ENCODE results near the gene TMPRSS9.
"Not testable (repeated sequence)": the region's sequence is repeated elsewhere in the genome, so short reads cannot be mapped to it uniquely, and the experiment has no call there.

The TMPRSS9 gene

DNA sequence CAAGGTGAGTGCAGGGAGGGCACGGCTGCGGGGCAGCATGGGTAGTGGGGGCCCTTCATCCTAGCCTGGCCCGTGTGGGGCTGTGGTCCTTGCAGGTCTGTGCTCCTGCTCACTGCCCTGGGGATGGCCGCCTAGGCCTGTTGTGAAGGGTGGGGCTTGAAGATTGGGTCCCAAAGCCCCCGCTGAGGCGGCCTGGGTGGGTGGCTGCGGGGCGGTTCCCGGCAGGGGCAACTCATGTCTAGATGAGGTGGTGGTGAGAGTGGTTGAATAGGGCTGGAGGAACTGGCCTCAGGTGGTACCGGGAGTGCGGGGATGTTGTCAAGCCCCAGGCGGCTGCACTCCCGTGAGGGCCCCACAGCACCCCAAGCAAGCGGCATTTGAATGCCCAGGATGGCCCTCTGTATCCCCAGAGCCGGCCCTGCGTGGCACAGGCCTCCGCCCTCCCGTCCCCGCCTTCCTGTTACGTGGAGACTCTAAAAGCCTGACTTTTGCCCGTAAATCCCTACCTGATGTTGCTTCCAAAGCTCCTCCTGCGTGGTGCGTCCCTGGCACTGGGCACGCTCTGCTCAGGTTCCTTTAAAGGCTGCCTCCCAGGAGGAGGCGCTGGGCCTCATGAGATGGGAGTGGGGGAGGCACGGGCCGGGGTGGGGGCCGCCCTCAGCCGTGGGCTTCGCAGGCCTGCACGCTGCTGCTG is 16.6 kb upstream of the TMPRSS9 start:
- no peak for DNase-seq

DNA sequence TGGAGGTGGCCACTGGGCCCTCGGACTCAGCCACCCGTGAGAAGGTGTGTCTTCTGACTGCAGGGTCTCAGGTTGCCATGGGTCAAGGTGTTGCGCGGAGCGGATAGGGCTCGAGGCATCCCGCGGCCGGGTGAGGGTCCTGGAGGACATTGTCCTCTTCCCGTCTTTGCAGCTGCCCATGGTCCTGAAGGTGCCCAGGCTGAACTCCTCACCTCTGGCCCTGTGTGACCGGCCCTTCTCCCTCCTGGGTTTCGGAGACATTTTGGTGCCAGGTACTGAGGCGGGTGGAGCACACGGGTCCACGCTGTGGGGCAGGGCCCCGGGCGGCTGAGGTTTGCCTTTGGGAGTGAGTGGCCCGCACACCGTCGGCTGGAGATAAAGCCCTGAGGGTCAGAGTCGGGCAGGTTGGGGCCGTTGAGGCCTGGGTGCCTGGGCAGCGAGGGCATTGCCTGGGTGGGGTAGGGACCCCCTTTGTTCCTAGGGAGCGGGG is 15.6 kb upstream of the TMPRSS9 start:
- no peak for DNase-seq

DNA sequence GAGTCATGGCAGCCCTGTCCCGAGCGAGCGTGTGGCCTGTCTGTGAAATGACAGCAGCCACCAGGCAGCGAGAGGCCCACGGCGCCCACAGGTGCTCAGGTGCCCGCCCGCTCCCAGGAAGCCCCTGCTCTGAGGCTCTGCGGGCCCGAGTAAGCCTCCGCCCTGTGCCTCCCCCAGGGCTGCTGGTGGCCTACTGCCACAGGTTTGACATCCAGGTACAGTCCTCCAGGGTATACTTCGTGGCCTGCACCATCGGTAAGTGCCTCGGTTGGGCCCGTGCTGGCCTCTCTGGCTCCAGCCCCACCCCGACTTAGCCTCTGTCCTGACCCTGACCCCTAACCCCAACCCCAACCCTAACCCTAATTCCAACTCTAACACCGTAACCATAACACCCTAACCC is 15.0 kb upstream of the TMPRSS9 start:
- no peak for DNase-seq

DNA sequence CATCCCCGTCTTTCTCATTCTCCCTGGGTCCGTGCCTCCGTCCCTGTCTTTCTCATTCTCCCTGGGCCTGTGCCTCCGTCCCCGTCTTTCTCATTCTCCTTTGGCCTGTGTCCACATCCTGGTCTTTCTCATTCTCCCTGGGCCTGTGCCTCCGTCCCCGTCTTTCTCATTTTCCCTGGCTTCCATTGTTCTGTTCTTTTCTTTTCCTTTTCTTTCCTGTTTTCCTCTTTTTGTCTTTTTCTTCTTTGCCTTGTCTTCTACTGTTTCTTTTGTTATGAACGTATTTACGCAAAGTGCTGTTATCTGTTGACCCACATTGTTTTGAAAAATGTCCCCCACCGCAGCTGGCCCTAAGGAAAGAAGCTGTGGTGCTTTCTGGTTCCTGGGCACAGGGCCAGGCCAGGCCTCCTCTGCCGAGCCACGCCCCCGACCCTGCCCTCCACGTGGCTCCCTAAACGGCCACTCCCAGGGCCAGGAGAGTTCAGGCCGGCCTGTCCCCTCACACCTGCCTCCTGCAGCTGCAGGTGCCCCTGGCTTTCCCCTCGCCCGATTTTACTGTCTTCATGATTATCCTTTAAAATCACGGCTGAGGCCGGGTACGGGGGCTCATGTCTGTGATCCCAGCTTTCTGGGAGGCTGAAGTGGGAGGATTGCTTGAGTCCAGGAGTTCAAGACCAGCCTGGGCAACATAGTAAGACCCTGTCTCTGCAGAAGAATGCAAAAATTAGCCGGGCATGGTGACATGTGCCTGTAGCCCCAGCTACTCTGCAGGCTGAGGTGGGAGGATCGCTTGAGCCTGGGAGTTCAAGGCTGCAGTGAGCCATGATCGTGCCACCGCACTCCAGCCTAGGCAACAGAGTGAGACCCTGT is 14.0 kb upstream of the TMPRSS9 start:
- DNase-seq, result no peak

DNA sequence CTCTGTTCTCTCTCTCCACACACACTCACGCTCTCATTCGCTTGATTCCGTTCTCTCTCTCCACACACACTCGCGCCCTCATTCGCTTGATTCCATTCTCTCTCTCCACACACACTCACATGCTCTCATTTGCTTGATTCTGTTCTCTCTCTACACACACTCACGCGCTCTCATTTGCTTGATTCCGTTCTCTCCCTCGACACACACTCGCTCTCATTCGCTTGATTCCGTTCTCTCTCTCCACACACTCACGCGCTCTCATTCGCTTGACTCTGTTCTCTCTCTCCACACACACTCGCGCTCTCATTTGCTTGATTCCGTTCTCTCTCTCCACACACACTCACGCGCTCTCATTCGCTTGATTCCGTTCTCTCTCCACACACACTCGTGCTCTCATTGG is 10.2 kb upstream of the TMPRSS9 start:
- not testable (repeated sequence) for DNase-seq

DNA sequence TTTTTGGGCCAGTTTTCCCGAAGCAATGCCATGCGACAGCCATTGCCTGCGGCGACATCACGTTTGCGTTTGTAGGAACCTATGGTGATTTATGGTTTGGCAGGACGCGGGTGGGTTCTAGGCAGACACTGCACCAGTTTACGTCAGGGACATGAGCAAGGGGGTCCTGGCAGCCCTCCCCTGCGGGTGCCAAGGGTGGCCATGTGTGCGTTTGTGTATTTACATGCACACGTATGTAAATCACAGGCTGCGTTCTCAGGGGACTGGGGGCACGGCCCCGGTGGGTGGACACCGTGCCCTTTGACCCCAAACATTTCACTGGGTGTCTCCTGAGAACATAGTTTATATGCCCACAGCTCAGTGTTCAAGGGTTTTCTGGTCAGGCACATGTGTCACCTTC is 9.4 kb upstream of the TMPRSS9 start:
- no peak for DNase-seq

DNA sequence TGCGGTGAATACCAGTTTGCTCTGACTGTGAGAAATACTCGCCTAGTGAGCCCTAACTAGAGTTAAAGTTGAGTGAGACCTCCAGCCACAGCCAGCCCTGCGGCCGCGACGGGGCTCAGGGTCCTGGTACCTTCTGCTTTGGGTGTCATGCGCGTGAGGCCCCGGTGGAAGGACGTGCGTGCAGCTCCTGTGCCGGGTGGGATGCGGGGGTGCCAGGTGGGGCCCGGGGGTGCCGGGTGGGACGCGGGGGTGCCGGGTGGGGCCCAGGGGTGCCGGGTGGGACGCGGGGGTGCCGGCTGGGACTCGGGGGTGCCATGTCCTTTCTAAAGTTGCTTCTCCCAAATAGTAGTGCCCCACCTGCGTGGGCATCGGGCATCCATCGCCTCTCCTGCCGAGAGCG is 8.5 kb upstream of the TMPRSS9 start:
- no peak for DNase-seq

DNA sequence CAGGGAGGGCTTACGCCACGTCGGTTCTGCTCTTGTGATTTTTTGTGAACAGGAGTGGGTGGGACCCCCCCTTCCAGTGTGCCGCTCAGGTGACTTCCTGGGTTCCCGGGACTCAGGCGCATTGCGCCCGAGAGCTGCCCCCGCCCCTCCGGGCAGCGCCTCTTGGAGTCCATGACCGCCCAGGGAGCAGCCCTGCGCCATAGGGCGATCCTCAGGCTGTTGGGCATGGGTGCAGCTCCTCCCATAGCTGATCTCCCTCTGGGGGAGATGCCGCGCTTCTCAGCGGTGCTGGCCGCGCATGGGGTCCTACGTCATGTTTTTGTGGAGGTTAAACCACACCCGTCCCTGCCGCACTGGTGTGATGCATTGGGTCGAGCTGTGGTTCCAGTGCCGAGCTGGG is 7.9 kb upstream of the TMPRSS9 start:
- no peak for DNase-seq

DNA sequence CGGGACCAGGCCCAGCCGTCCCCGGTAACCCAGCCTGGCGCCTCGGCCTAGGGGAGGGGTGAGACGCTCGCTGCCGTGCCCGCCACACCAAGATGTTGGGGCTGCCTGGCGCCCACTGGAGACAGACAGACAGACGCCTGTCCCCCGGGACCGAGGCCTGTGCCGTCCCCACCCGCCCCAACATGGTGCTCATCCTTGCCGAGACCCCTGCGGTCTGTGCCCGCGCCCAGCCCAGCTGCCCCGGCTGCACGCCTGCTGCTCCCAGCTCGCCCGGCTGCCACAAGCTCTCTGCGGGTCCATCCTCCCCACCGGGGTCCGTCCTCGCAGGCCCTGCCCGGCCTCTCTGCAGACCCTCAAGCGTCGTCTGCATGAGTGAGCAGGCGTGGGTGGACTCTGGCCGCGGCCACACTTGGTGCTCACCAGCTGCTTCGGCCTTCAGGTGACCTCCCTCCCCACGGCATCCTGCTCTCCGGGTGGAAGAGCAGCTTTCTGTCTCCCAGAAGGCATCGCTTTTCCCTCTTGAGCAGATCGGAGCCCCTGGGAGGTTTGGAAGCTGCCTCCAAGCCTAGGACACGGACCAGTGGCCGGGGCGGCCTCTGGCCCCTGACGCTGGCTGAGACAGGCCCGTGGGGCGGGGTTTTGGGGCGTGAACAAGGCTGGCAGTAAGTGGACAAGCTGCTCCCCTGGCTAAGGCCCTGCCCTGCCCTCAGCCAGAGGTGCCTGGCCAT is 6.7 kb upstream of the TMPRSS9 start:
- no peak for DNase-seq

DNA sequence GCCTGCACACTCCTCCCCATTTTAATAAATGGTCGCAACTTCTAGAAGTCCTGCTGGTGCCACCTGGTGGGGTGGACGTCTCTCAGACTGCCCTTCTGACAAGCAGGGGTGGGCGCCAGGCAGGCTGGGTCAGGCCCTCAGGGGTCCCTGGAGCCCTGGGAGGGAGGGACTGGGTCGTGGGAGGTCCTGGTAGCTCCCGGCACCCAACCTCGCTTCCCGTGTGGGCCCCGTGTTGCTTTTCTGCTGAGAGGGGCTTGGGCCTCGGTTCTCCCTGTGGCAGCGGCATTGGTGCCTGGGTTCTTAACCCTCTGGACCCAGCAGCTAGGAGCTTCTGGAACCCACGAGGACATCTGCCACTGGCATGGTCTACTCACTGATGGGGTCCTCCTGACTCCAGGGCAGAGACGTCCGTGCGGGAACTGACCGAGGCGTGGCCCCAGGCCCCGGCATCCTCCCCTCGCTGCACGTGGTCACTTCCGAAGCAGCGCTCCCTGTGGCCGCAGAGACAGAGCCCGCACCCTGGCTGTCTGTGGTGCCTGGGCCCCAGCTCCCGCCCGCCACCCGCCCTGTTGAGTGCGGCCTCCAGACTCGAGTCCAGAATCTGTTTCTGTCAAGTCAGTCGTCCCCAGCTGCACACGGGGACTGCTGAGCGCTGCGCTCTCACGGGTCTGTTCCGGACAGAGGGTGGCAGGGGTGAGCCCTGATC is 6.0 kb upstream of the TMPRSS9 start:
- DNase-seq, result no peak

DNA sequence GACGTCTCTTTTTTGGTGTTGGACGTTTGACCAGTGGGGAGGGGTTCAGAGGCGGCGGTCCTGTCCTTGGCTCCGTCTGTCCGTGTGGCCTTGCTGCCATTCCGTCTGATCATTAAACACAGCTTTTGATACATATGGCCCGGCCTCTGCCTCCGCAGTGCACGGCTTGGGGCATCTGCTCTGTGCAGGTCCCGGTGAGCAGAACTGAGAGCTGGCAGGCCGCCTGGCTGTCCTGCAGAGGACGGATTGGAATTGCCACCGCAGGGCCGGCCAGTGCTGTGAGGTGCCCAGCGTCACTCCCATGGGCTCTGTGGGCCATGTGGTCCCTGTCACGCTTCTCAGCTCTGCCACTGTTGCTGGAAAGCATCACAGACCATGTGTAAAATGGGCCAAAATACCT is 5.4 kb upstream of the TMPRSS9 start:
- no peak for DNase-seq

DNA sequence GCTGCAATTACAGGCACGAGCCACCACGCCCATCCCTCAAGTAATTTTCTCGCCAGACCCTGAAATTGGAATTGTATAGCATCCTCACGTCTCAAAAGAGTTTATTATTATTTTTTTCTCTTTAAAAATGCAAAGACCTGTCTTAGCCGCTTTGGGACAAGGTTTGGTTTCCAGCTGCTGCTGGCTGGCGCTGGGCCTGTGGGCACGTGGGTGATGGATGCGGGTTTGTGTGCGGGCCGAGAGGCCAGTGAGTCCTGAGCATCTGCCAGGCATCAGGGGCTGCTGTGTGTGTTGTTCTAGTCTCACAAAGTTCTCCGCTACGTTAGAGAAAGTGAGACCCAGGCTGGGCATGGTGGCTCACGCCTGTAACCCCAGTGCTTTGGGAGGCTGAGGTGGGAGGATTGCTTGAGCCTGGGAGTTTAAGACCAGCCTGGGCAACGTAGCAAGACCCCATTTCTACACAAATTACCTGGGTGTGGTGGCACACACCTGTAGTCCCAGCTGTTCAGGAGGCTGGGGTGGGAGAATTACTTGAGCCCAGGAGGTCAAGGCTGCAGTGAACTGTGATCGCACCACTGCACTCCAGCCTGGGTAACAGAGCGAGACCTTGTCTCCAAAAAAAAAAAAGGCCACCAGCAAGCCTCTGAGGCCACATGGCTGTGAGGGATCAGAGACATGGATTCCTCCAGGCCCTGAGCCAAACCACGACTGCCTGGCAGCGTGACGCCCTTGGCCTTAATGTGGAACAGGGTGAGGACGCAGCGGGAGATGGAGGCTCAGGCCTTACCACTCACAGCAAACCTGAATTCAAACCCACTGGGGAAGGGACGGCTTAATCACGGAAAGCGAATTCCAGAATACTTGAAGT is 4.7 kb upstream of the TMPRSS9 start:
- DNase-seq, result no peak

DNA sequence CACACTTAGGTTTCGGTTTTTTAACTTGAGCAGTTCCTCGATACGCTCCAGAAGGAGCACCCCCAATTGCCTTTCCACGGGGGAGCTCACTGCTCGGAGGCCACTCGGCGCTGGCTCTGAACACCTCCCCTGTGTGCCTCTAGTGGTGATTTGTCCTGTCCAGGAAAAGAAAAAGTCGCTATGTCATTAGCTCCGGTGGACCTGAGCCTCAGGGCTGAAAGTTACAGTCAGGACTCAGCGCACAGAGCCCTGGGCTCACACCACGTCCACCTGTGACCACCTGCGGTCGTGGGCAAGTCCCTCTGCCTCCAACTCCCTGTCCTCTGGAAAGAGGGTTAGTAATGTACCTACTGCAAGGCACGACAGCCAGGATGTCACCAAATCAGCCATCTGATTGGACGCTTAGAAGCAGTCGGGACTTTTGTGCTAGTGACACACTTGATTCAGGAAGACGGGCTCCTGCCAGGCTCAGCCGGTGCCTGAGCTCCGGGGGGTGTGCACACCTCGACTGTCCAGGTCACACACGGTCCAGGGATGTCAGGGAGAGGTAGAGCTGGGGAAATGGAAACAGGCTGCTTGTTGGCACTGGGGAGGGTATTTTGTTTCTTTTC is 3.9 kb upstream of the TMPRSS9 start:
- no peak for DNase-seq

DNA sequence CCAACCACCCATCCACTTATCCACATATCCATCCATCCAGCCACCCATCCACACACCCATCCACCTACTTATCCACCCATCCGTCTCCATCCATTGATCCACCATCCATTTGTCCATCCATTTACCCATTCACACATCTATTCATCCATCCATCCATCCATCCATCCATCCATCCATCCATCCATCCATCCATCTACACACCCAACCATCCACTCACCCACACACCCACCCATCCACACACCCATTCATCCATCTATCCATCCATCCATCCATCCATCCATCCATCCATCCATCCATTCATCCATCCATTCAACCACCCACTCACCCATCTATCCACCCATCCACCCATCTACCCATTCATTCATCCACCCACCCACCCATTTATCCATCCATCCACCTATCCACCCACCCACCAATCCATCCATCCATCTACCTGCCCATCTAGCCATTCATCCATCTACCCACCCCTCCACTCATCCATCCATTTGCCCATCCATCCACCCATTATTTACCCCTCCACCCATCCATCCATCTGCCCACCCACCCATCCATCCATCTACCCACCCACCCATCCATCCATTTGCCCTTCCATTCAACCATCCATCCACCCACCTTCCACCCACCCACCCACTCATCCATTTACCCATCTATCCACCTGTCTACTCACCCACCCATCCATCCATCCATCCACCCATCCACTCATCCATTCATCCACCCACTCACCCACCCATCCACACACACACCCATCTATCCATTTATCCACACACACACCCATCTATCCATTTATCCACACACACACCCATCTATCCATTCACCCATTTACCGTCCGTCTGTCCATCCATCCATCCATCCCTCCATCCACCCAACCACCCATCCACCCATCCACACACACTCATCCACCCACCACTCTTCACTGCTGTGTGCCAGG is 2.5 kb upstream of the TMPRSS9 start:
- no peak for DNase-seq

DNA sequence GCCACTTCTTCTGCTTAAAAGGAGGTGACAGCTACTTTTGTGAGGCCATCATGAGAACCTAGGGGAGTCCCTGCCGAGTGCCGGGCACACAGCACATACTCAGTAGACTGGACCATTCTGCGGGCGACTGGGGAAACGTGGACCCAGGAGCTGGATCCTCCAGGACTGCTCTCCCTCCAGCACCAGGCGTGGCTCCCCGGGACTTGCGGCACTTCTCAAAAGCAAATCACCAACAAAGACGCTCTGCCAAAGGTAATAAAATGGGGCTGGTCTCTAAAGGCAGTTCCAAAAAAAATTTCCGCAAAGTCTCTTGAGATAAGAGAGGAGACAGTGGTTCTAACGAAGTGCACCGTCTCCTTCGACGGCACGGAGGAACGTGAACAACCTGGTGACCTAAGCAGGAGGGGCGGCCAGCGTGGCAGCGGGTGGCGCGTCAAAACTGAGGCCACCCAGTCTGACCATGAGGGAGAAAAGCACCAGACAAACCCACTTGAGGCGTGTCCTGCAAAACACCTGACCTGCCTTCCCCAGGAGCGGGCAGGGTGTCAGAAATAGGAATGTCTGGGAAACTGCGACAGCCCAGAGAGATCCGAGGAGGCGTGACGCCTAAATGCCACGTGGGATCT is 1.4 kb upstream of the TMPRSS9 start:
- DNase-seq, result no peak

DNA sequence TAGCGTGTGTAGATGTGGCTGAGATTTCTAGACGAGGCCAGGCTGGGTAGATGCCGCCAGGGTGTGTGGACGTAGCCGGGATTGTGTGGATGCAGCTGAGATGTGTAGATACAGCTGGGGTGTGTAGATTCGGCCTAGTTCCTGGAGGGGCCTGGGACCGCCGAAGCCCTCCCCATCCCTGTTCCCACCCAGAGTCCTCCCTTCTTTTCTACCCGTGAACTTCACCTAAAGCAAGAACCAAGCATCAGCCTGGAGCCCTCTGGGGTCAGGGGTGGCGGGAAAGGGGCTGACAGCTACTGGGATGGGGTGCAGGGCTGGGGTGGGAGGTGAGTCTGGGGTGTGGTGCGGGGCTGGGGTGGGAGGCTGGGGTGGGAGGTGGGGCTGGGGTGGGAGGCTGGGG is 768 bp downstream of the TMPRSS9 start:
- no peak for DNase-seq

DNA sequence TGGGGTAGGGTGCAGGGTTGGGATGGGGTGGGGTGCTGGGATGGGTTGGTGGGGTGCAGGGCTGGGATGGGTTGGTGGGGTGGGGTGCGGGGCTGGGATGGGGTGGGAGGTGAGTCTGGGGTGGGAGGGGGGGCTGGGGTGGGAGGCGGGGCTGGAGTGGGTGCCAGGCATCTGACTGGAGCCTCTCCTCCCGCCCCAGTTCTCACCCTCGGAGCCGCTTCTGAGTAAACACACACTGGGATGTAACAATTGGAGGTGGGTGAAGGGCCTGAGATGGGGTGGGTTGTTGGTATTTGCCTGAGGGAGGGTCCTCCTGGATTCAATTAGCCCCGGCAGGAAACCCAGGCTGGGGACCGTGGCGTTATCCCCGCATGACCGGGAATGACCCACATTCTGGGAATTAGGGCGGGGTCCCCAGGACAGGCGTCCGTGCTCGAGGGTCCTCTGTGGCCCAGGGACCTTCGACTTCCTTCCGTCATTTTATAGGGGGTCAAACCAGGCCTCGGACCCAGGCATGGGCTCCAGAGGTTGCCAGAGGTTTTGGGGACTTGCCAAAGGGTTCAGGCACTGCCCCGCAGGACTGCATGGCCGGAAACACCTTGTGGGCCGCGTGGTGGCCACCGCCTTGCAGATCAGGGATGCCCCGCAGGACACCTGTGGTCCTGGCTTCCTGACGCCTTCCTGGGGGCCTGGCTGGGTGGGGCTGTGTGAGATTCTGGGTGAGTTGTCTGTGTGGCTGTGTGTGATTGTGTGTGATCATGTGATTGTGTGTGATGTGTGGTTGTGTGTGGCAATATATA is 1.4 kb downstream of the TMPRSS9 start:
- no peak for DNase-seq

DNA sequence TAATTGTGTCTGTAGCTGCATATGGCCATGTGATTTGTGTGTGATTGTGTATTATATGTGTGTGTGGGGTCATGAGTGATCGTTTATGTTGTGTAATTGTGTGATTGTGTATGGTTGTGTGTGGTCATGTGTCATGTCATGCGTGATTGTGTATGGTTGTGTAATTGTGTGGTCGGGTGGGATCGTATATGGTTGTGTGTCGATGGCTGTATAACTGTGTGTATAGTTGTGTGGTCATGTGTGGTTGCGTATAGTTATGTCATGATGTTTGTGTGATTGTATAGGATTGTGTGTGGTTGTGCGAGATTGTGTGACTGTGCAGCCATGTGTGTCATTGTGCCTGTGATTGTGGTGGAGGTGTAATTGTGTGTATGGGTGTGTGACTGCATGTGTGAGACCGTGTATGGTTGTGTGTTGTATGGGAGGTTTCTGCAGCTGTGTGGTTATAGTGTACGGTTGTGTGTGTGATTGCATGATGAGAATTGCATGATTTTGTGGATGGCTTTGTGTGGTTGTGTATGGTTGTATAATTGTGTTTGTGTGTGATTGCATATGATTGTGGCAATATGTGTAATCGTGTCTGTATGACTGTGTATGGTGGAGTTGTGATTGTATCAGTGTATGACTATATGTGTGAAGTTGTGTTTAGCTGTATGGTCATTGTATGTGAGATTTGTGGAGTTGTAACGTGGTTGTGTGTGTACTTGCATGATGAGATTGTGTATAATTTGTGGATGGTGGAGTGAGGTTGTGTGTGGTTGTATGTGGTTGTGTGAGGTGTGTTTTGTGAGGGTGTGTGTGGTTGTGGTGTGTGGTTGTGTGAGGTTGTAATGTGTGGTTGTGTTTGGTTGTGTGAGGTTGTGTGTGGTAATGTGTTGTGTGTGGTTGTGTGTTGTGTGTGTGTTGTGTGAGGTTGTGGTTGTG is 2.2 kb downstream of the TMPRSS9 start:
- no peak for DNase-seq

Data from activated CD8-positive, alpha-beta memory T cell treated with anti-CD3 and anti-CD28 coated beads for 24 hours (primary cell).